Testis (tissue), 2 donors: ENCODE measurements around the gene GRID1.

ENCODE experiments used
- CTCF ChIP-seq, 3 experiments: fragments of 450-650 bp in 2 of 3; fragments of 200-600 bp in 1 of 3; sonication (generic) in 1 of 3; IDR thresholded peaks; one replicate each; pipeline ENCODE4 v1.5.1; 2016 to 2019; ENCODE audit warnings: antibody characterized with exemption in 3 of 3, mild to moderate bottlenecking in 2 of 3, moderate library complexity in 1 of 3
- POLR2A ChIP-seq: fragments of 450-650 bp; IDR thresholded peaks from one replicate; pipeline ENCODE4 v1.6.1; 2017; ENCODE audit warnings: antibody characterized with exemption, mild to moderate bottlenecking, moderate library complexity

DNA sequence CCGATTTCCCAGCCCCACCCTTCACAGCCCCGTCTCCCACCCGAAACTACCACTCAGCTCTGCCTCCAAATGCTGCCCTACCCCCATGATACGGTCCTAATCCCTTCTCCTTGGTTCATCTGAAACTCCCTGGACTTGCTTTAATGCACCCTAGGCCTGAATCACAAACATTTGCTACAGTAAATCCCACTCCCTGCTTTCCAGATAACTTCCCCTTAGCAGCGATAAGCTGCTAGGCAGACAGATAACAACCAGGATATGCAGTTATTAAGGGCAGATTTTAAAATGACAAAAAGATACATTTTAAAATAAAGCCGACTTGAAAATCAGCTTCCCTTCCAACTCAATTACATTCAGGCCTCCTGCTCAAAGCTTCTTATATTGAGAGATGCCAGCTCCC lies 514.7 kb downstream of the GRID1 start:
- TF ChIP-seq CTCF (IDR thresholded peaks at IDR 0.05): no peak
- TF ChIP-seq POLR2A: no peak
